ENCODE results near the gene SNAP29. TPM values are rescaled to one million over a fixed set of nuclear protein-coding genes. Genes with fewer than 3 reads are reported as not detected.

SNAP29 gene
- total and polyA plus RNA-seq, 12 donors: 15.1 to 76.5 (median 24.7) TPM

GRCh38 chr22:20865875-20866445, 7.2 kb downstream of the SNAP29 start:
- DNase-seq: no peak
- H3K9me3 ChIP-seq (replicated peaks in 1 of 3): no peaks in the 10 kb centered on the region
- peaks cover 12 to 47% of the 10 kb centered on the region in 2 donors for H3K4me1 ChIP-seq (replicated peaks in 1 of 2)
- TF ChIP-seq, protein P1, sequence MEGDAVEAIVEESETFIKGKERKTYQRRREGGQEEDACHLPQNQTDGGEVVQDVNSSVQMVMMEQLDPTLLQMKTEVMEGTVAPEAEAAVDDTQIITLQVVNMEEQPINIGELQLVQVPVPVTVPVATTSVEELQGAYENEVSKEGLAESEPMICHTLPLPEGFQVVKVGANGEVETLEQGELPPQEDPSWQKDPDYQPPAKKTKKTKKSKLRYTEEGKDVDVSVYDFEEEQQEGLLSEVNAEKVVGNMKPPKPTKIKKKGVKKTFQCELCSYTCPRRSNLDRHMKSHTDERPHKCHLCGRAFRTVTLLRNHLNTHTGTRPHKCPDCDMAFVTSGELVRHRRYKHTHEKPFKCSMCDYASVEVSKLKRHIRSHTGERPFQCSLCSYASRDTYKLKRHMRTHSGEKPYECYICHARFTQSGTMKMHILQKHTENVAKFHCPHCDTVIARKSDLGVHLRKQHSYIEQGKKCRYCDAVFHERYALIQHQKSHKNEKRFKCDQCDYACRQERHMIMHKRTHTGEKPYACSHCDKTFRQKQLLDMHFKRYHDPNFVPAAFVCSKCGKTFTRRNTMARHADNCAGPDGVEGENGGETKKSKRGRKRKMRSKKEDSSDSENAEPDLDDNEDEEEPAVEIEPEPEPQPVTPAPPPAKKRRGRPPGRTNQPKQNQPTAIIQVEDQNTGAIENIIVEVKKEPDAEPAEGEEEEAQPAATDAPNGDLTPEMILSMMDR (IDR thresholded peaks at IDR 0.05): no peak
- TF ChIP-seq POLR2A (IDR thresholded peaks at IDR 0.05): no peak
- H3K4me3 ChIP-seq: no peak overlapping the region
- intact Hi-C loops (cut with DNase I): loop anchor here in 1 of 2 donors (10.0 kb wide), 1 partner anchor 61 kb away; no protein-coding TSS in a partner anchor
- H3K27me3 ChIP-seq: no peaks in the 10 kb centered on the region
- H3K36me3 ChIP-seq (replicated peaks in 1 of 2): peaks cover 0 to 10% of the 10 kb centered on the region in 2 donors
- 77 to 83% (median 79%) methylated on average over 5 to 8 of the region's 8 CpGs for WGBS, 4 donors
- peak overlapping the region in 2 of 5 donors; percentile 86 to 93 for H3K27ac ChIP-seq

DNA sequence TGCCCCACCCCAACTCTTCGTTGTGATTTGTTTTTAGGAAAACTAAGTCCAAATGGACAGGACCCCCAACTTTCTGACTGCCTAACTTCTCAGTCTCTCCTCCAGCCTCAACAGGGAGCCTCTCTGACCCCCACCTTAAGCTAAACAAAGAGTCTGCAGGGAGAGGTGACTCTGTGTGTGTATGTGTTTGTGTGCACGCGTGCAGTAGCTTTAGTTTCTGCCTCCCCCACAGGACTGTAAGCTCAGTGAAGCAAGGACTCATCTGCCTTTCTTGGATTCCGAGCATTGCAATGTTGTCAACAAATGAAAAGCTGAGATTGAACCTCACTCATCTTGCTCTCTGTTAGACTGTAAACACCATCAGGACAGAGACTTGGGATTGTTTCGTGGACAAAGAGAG, 7.9 kb downstream of the SNAP29 start:
- no peak for DNase-seq
- Histone ChIP-seq H3K27me3 (no peaks in the 10 kb centered on the region), H3K36me3 (replicated peaks in 1 of 2) (peaks cover 0 to 17% of the 10 kb centered on the region in 2 donors), H3K4me1 (replicated peaks in 1 of 2) (peaks cover 12 to 47% of the 10 kb centered on the region in 2 donors), H3K9me3 (replicated peaks in 1 of 3) (no peaks in the 10 kb centered on the region), H3K27ac (peak overlapping the region in 2 of 5 donors; percentile 86 to 93), H3K4me3 (no peak overlapping the region)
- intact Hi-C loops (cut with DNase I): loop anchor here in 1 of 2 donors (10.0 kb wide), 1 partner anchor 62 kb away; no protein-coding TSS in a partner anchor
- 81 to 90% (median 88%) methylated on average over 5 of the region's 5 CpGs for WGBS, 4 donors
- TF ChIP-seq, protein P1 (IDR thresholded peaks at IDR 0.05): no peak
- no peak for TF ChIP-seq POLR2A (IDR thresholded peaks at IDR 0.05)

GRCh38 chr22:20867179-20868024, 8.6 kb downstream of the SNAP29 start:
- Histone ChIP-seq H3K27ac (peak overlapping the region in 4 of 5 donors; percentile 25 to 93 (median 75)), H3K27me3 (no peaks in the 10 kb centered on the region), H3K9me3 (replicated peaks in 1 of 3) (no peaks in the 10 kb centered on the region), H3K4me3 (no peak overlapping the region), H3K36me3 (replicated peaks in 1 of 2) (peaks cover 0 to 19% of the 10 kb centered on the region in 2 donors), H3K4me1 (replicated peaks in 1 of 2) (peaks cover 12 to 47% of the 10 kb centered on the region in 2 donors)
- intact Hi-C loops (cut with DNase I): loop anchor here in 1 of 2 donors (10.0 kb wide), 1 partner anchor 63 kb away; no protein-coding TSS in a partner anchor
- peak; percentile 44 to 80 (median 66) for DNase-seq
- TF ChIP-seq, protein P1 (IDR thresholded peaks at IDR 0.05): no peak
- peak in 1 of 2 donors; percentile 11 for TF ChIP-seq POLR2A (IDR thresholded peaks at IDR 0.05)
- WGBS, 4 donors: 62 to 72% (median 67%) methylated on average over 8 to 11 of the region's 11 CpGs
